GM12892 (cell line): Measurements from ENCODE around the gene ASTN2.
"Not testable (repeated sequence)": the region's sequence is repeated elsewhere in the genome, so short reads cannot be mapped to it uniquely, and the experiment has no call there.

Experiments
- DNase-seq: peaks from one replicate; pipeline ENCODE4 v3.0.0; 2011; ENCODE audit not compliant: insufficient read length
- FAIRE-seq: peaks from 2 replicates; lab custom pipeline; 2011; peaks lifted over from hg19 to GRCh38; lab: Jason Lieb, UNC
- POLR2A ChIP-seq: IDR thresholded peaks from 2 replicates; pipeline ENCODE4 v1.6.1; 2011; ENCODE audit warnings: low read depth, low read length, control low read depth
- POLR2AphosphoS5 ChIP-seq: IDR thresholded peaks from 2 replicates; pipeline ENCODE4 v1.6.1; 2011; ENCODE audit warnings: low read depth, low read length, control low read depth
- TAF1 ChIP-seq: IDR thresholded peaks from 2 replicates; pipeline ENCODE4 v1.6.1; 2011; ENCODE audit warnings: low read depth, mild to moderate bottlenecking, control low read depth, low read length, borderline replicate concordance

Gene ASTN2

DNA sequence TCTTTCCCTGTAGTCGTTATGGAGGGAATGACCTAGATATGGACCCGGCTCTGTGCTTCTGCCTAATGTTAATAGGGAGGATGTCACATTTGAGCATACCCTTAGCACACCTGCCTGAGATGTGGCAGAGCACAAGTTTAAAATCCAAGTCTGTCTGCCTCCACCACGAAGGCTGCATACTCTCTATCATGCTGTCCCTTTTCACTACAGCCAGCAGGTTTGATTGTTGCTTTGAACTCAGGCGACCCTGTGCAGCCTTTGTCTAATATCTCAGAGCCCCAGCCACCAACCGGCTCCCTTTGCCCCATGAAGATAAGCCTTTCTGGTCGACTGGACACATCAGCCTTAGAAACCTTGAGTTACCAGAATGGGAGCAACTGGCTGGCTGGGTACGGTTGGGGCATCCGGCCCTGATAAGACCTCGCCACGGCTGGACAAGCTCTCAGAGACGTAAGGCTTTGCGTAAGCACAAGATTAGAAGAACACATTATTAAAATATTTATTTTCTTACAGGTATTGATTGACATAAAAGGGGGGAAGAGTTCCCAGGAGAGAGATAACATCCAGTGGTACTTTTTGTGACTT, 949.8 kb downstream of the ASTN2 start:
- TF ChIP-seq TAF1 (no peak), POLR2AphosphoS5 (no peak), POLR2A (no peak)
- FAIRE-seq, result no peak
- no peak for DNase-seq

DNA sequence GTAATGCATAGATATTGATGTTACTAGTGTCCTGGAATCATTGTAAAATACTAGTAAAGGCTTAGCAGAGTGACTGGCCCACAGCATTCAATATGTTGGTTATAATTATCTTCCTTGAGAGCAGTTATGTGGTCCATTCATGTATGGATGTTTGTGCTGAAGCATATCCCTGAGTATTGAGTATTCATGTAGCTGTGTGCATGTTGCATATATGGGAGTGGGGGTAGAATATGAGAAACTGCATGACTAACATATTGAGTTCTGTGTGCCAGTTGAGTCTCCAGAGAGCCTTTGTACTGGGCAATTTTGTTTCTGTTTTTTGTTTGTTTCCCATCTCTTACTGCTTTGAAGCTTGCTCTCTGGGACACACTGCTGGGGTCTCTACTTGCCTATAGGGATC, 950.4 kb downstream of the ASTN2 start:
- no peak for TF ChIP-seq POLR2AphosphoS5
- no peak for TF ChIP-seq POLR2A
- no peak for TF ChIP-seq TAF1
- no peak for FAIRE-seq
- no peak for DNase-seq

DNA sequence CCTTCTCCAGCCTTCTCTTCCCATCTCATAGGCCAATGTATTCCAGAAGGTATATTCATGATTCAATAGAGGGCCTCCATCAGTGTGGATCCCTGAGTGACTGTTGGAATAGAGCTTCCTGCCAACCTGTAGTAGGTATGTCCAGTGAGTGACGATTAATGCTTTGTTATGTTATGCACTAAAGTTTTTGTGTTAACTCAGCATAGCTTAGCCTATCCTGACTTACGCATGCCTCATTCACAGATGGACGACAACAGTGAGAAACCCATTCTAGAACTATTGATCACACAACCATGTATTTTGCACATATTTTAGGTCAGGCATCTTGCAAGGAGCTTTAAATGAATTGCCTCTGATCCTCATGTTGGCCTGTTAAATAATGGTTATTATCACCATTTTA, 953.2 kb downstream of the ASTN2 start:
- DNase-seq, result no peak
- no peak for FAIRE-seq
- TF ChIP-seq POLR2A (no peak), POLR2AphosphoS5 (no peak)

DNA sequence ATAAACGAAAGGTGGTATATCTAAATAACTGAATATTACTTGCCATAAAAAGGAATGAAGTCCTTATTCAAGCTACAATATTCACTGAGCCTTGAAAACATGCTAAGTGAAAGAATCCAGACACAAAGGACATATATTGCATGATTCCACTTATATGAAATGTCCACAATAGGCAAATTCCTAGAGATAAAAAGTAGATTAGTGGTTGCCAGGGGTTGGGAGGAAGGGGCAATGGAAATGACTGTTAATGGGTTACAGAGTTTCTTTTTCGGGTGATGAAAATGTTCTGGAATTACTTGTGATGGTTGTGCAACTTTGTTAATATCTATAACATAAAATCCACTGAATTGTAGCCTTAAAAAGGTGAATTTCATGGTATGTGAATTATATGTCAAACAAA, 954.8 kb downstream of the ASTN2 start:
- TF ChIP-seq POLR2A (no peak), POLR2AphosphoS5 (no peak), TAF1 (no peak)
- DNase-seq, result no peak
- FAIRE-seq, result no peak

DNA sequence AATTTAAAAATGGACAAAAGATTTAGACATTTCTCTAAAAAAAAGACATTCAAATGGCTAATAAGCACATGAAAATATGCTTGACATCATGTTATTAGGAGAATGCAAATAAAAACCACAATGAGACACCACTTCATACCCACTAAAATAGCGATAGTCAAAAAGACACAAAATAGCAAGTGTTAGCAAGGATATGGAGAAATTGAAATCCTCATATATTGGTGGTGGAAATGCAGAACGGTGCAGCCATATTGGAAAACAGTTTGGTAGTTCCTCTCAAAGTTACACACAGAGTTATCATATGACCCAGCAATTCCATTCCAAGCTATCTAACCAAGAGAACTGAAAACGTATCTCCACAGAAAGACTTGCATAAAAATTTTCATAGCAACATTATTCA, 955.3 kb downstream of the ASTN2 start:
- TF ChIP-seq TAF1 (no peak), POLR2A (no peak), POLR2AphosphoS5 (no peak)
- FAIRE-seq (no peak), DNase-seq (no peak)

DNA sequence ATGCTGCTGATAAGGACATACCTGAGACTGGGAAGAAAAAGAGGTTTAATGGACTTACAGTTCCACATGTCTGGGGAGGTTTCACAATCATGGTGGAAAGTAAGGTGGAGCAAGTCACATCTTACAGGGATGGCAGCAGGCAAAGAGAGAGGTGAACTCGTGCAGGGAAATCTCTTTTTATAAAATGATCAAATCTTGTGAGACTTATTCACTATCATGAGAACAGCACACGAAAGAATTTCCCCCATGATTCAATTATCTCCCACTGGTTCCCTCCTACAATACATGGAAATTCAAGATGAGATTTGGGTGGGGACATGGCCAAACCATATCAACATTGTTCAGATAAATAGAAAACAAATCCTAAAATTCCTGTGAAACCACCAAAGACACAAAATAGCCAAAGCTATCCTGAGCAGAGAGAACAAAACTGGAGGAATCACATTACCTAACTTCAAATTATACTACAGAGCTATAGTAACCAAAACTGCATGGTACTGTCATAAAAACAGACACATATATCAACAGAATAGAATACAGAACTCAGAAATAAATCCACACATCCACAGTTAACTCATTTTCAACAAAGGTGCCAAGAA, 958.3 kb downstream of the ASTN2 start:
- DNase-seq, result no peak
- FAIRE-seq, result no peak
- TF ChIP-seq POLR2A (no peak), POLR2AphosphoS5 (no peak), TAF1 (no peak)

DNA sequence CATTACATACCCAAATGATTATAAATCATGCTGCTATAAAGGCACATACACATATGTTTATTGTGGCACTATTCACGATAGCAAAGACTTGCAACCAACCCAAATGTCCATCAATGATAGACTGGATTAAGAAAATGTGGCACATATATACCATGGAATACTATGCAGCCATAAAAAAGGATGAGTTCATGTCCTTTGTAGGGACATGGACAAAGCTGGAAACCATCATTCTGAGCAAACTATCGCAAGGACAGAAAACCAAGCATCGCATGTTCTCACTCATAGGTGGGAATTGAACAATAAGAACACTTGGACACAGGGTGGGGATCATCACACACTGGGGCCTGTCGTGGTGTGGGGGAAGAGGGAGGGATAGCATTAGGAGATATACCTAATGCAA, 960.3 kb downstream of the ASTN2 start:
- not testable (repeated sequence) for FAIRE-seq, DNase-seq

DNA sequence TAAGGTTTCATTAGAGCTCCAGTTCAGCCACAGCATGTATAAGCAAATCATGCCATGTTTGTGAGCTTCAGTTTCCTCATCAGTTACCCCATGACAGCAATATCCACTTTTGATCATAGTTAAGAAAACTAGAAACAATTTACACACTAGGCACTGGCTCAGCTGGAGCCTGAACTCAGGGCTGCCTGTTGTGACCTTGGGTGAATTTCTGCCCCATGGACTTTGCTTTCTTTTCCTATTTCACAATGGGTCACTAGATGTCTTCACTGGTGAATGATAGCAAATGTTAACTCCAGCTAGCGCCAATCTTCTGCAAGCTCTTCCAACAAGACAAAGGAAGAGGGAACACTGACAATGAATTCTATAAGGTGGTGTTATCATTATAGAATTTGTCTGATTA, 961.1 kb downstream of the ASTN2 start:
- no peak for TF ChIP-seq POLR2A
- no peak for TF ChIP-seq POLR2AphosphoS5
- no peak for TF ChIP-seq TAF1
- no peak for DNase-seq
- FAIRE-seq, result no peak

DNA sequence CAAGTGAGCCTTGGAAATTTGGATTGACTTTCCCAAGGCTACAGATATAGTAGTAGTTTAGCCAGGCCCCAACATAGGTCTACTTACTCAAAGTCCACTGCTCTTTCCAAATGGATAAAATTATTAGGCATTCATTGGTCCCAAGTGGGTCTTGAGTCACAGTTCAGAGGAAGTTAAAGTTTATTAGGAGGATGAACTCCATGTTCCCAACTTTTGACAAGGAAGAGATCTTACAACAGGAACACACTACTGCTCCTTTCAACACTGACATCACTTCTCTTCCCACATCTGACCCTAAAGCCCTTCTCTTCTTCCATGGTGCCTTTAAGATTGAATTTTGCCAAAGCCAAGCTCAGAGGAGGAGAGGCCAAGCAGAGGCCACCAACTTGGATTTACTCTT, 962.2 kb downstream of the ASTN2 start:
- no peak for DNase-seq
- no peak for FAIRE-seq
- no peak for TF ChIP-seq POLR2AphosphoS5
- no peak for TF ChIP-seq TAF1
- TF ChIP-seq POLR2A, result no peak

DNA sequence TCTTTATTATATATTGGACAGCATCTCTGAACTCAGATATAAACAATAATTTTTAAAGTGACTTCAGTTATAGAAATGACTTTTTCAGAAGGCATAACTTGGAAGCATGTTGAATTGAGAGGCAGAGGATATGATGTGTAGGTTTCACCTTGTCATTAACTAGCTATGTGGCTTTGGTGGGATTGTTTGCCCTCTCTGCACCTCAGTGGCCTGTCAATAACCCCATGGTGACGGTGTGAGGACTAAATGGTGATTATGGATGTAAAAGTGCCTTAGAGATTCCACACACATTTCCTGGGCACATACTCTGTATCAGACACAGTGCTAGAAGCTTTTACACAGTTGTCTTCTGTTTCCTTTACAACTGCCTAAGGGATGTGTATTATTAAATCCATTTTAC, 962.6 kb downstream of the ASTN2 start:
- FAIRE-seq, result no peak
- TF ChIP-seq TAF1, result no peak
- no peak for TF ChIP-seq POLR2A
- TF ChIP-seq POLR2AphosphoS5, result no peak

DNA sequence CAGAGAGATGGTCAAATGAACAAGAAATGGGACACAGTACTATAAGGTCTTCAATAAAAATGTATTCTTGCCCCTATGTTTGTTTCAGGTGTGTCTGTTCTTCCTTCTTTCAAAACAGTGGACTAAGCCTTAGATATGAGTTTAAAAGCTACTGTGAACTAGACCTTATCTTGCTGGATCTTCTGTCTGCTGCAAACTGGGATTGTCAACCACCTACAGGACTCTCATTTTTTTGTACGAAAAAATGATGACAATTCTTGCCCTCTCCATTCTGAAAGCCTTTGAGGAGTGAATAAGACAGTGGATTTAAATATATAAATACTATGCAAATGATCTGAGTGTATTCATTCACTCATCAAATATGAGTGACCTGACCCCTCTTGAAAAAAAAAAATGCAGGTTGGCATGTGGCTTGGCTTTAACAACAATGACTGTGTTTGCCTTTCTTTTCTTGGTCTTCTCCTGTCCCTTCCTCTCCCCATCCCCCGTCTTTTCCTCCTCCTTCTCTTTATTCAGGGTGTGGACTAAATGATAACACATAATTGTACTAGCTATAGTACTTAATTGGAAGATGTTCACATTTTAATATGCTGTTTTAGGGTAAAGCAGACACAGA, 963.2 kb downstream of the ASTN2 start:
- DNase-seq (no peak), FAIRE-seq (no peak)
- TF ChIP-seq POLR2AphosphoS5, result no peak
- TF ChIP-seq POLR2A, result no peak
- TF ChIP-seq TAF1, result no peak

More for the DNA sequence above, 962.6 kb downstream of the ASTN2 start:
- DNase-seq, result no peak

DNA sequence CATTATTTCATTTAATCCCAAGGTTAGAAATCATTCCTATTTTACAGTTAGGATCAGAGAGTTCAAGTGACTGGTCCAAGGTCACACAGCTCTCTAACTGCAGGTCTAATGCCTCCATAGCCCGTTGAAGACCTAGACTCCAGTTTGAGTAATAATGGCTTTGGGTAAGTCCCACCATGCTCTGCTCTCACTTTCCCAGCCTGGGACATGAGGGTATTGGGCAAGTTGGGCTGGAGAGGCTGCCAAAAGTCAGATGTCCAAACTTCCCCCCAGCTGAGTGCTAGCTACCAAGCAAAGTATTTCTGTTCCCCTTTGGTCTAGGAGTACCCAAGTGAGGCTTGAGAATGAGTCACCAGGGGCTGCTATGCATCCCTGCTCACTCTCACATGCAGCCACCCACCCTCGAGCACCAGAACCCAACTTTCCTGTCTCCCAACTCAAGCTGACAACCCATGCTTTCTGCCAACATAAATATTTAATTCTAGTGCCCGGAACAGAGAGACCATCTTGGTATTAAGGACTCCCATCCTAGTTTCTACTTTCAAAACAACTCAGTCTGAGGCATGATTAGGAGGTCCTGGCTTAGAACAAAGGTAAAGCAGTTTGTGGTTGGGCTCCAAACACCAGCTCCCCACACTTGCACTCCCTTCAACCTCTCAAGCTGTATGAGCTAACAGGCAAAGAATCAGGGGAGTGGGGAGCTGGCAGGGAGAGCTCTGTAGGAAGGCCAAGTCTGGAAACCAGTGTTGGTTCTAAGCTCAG, 964.3 kb downstream of the ASTN2 start:
- DNase-seq (no peak), FAIRE-seq (peak; percentile 73)
- TF ChIP-seq POLR2A (no peak), TAF1 (no peak), POLR2AphosphoS5 (no peak)
